ENCODE results near the gene RSAD1. TPM values are rescaled to one million over a fixed set of nuclear protein-coding genes. Genes with fewer than 3 reads are reported as not detected.

RSAD1 gene
- total RNA-seq, 1 experiment from 2014 or later = 28.7 TPM

- no peaks in the 10 kb centered on the region for H3K27me3 Mint-ChIP-seq (ENCODE audit: insufficient read depth, unreplicated experiment)
- no peaks in the 10 kb centered on the region for H3K4me1 Mint-ChIP-seq (ENCODE audit: insufficient read depth, unreplicated experiment)
- peaks cover 12% of the 10 kb centered on the region for H3K36me3 Mint-ChIP-seq (ENCODE audit: insufficient read depth, unreplicated experiment)
- BruUV-seq (replicated peaks) = no TSS peak
- ChIA-PET POLR2A (interaction anchor here (0.6 to 1.0 kb wide), 2 partner anchors 8 to 13 kb away, joined by 3 to 4 read pairs; no protein-coding TSS in a partner anchor), CTCF (interaction anchor here (0.7 kb wide), 1 partner anchor 172 kb away, joined by 3 read pairs; no protein-coding TSS in a partner anchor)
- TF ChIP-seq CTCF (IDR thresholded peaks at IDR 0.05; ENCODE audit: unreplicated experiment) = no peak
- no peak for DNase-seq (ENCODE audit: unreplicated experiment)
- intact Hi-C loops (cut with micrococcal nuclease) = no loop called here
- H3K9me3 Mint-ChIP-seq (ENCODE audit: unreplicated experiment) = no peaks in the 10 kb centered on the region
- no peak overlapping the region for H3K27ac Mint-ChIP-seq (ENCODE audit: low read depth, unreplicated experiment)
- no peak overlapping the region for H3K4me3 Mint-ChIP-seq (ENCODE audit: unreplicated experiment)
Observed at GRCh38 chr17:50464736-50465135, 13.9 kb upstream of the RSAD1 start.

GRCh38 chr17:50465171-50465570 lies 13.5 kb upstream of the RSAD1 start:
- TF ChIP-seq CTCF (IDR thresholded peaks at IDR 0.05; ENCODE audit: unreplicated experiment) = no peak
- Mint-ChIP-seq H3K27me3 (ENCODE audit: insufficient read depth, unreplicated experiment) (no peaks in the 10 kb centered on the region), H3K9me3 (ENCODE audit: unreplicated experiment) (no peaks in the 10 kb centered on the region), H3K4me3 (ENCODE audit: unreplicated experiment) (no peak overlapping the region), H3K27ac (ENCODE audit: low read depth, unreplicated experiment) (no peak overlapping the region), H3K36me3 (ENCODE audit: insufficient read depth, unreplicated experiment) (peaks cover 12% of the 10 kb centered on the region), H3K4me1 (ENCODE audit: insufficient read depth, unreplicated experiment) (no peaks in the 10 kb centered on the region)
- DNase-seq (ENCODE audit: unreplicated experiment) = no peak
- no TSS peak for BruUV-seq (replicated peaks)
- CTCF ChIA-PET = interaction anchor here (0.7 kb wide), 1 partner anchor 171 kb away, joined by 3 read pairs; no protein-coding TSS in a partner anchor
- POLR2A ChIA-PET = interaction anchor here (1.0 kb wide), 1 partner anchor 13 kb away, joined by 3 read pairs; no protein-coding TSS in a partner anchor
- intact Hi-C loops (cut with micrococcal nuclease) = no loop called here

GRCh38 chr17:50465635-50466034 lies 13.0 kb upstream of the RSAD1 start:
- TF ChIP-seq CTCF (IDR thresholded peaks at IDR 0.05; ENCODE audit: unreplicated experiment) = no peak
- intact Hi-C loops (cut with micrococcal nuclease) = no loop called here
- ChIA-PET POLR2A (interaction anchor here (1.0 kb wide), 1 partner anchor 13 kb away, joined by 3 read pairs; no protein-coding TSS in a partner anchor), CTCF (interaction anchor here (0.5 kb wide), 1 partner anchor 63 kb away, joined by 3 read pairs; no protein-coding TSS in a partner anchor)
- no peak for DNase-seq (ENCODE audit: unreplicated experiment)
- H3K36me3 Mint-ChIP-seq (ENCODE audit: insufficient read depth, unreplicated experiment) = peaks cover 12% of the 10 kb centered on the region
- no peaks in the 10 kb centered on the region for H3K4me1 Mint-ChIP-seq (ENCODE audit: insufficient read depth, unreplicated experiment)
- BruUV-seq (replicated peaks) = no TSS peak
- H3K4me3 Mint-ChIP-seq (ENCODE audit: unreplicated experiment) = no peak overlapping the region
- H3K27ac Mint-ChIP-seq (ENCODE audit: low read depth, unreplicated experiment) = no peak overlapping the region
- H3K9me3 Mint-ChIP-seq (ENCODE audit: unreplicated experiment) = no peaks in the 10 kb centered on the region
- no peaks in the 10 kb centered on the region for H3K27me3 Mint-ChIP-seq (ENCODE audit: insufficient read depth, unreplicated experiment)

- no peaks in the 10 kb centered on the region for H3K9me3 Mint-ChIP-seq (ENCODE audit: unreplicated experiment)
- intact Hi-C loops (cut with micrococcal nuclease) = no loop called here
- TF ChIP-seq CTCF (IDR thresholded peaks at IDR 0.05; ENCODE audit: unreplicated experiment) = no peak
- H3K4me3 Mint-ChIP-seq (ENCODE audit: unreplicated experiment) = no peak overlapping the region
- peaks cover 12% of the 10 kb centered on the region for H3K36me3 Mint-ChIP-seq (ENCODE audit: insufficient read depth, unreplicated experiment)
- no peak overlapping the region for H3K27ac Mint-ChIP-seq (ENCODE audit: low read depth, unreplicated experiment)
- ChIA-PET CTCF (interaction anchor here (0.5 kb wide), 1 partner anchor 63 kb away, joined by 3 read pairs; no protein-coding TSS in a partner anchor), POLR2A (interaction anchor here (1.1 kb wide), 1 partner anchor 35 kb away, joined by 4 read pairs; no protein-coding TSS in a partner anchor)
- no peak for DNase-seq (ENCODE audit: unreplicated experiment)
- H3K4me1 Mint-ChIP-seq (ENCODE audit: insufficient read depth, unreplicated experiment) = no peaks in the 10 kb centered on the region
- no TSS peak for BruUV-seq (replicated peaks)
- H3K27me3 Mint-ChIP-seq (ENCODE audit: insufficient read depth, unreplicated experiment) = no peaks in the 10 kb centered on the region
Observed at GRCh38 chr17:50466371-50467113, 12.1 kb upstream of the RSAD1 start.
